Measurements from ENCODE around the gene ITPRID2.
A peak's percentile ranks its signal among the peaks of the same experiment; 100 is the strongest.
"Not testable (repeated sequence)": the region's sequence is repeated elsewhere in the genome, so short reads cannot be mapped to it uniquely, and the experiment has no call there.

Gene ITPRID2

GRCh38 chr2:181918188-181918587 lies 26.7 kb downstream of the ITPRID2 start:
- DNase-seq: no peak

GRCh38 chr2:181923121-181923520 lies 31.6 kb downstream of the ITPRID2 start:
- DNase-seq: no peak

DNA sequence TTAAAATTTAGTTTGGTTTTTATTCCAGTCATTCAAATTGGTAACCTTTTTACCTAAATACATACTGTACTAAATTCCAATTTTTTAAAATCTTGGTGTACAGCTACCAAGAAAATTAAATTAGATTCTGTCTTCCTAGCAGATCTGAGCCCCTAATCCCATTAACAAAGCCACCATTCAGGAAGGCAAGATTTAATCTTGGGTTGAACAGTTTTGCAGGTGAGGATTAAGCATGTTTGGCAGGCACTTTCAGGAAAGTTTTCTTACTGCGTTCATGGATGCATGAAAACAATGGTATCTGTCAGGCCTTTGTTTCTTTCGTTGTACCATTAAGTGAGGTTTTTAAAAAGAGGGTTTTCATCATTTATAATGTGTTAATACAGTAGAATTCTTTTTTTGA lies 32.8 kb downstream of the ITPRID2 start:
- no peak for DNase-seq

DNA sequence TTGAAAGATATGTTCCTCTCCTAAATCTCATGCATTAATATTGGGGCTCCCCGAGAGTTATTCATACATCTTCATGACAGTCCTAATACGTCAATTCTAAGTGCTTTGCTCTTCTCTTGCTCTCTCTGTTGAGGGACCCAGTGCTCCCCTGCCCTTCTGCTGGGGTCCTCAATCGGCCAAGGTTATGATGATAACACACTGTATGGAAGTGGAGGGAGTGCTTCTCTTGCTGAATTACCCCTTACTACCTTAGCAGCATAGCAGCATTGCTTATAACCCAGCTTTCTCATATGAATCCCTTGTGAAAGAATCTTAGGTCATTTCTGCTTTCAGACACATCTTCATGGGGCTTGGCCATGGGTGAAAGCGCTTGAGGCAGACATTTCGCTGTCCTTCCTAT lies 43.2 kb downstream of the ITPRID2 start:
- no peak for DNase-seq

DNA sequence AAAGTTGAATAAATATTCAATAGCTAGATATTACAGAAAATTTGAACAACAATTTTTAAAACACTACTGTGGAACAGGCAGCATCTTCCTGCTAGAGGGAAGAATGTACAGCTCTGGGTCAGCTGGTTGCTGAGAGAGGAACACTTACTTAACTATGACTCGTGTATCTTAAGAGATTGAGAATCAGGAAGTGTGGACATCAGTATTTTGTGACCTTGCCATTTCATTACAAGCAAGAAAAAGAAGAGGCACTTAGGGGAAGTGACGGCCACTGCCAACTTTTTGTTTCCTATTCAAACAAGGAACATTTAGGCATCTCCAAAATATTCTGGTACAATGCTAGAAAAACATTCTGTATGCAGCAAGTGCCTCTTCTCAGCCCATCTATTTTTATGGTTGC lies 45.9 kb downstream of the ITPRID2 start:
- no peak for DNase-seq

DNA sequence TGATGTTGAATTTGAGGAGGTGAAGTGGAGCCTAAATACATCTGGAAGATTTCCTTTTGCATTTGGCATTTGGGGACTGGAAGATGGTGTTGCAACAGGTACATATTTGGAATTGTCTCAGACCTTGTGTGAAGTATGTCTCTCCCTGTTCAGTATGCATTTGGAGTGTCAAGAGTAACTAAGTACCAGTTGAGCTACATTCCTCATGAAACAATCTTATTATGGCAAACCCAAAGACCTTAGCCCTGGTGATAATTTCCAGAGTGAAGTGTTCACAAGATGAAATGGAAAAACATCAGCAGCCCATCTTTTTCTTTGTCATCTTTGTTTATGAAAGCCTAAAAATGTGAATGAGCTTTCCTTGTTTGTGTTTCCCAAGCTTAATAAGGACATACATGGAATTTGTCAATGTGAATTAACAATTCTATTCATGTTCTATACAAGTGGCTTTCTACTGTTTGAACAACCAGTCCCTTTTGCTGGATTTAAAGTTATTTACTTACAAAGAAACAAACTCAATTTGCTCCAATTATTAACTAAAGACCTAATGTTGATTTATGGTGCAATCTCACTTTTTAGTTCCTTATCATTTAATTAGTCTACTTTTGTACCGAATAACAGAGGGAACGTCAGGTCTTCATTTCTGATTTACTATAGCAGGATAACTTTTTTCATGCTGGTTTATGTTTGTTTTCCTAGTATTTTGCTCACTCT lies 52.0 kb downstream of the ITPRID2 start:
- DNase-seq: no peak

GRCh38 chr2:181944164-181944913 lies 52.8 kb downstream of the ITPRID2 start:
- no peak for DNase-seq

DNA sequence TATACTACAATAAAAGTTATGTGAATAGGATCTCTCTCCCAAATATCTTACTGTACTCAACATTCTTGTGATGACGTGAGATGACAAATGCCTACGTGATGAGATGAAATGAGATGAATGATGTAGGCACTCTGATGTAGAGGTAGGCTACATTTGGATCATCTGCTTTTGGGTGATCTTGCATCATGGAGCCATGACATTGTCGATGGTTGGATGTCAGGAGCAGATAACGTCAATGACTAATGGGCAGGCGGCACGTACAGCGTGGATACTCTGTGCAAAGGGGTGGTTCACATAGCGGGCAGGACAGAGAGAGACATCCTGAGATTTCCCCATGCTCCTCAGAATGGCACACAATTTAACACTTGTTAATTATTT lies 53.4 kb downstream of the ITPRID2 start:
- no peak for DNase-seq

DNA sequence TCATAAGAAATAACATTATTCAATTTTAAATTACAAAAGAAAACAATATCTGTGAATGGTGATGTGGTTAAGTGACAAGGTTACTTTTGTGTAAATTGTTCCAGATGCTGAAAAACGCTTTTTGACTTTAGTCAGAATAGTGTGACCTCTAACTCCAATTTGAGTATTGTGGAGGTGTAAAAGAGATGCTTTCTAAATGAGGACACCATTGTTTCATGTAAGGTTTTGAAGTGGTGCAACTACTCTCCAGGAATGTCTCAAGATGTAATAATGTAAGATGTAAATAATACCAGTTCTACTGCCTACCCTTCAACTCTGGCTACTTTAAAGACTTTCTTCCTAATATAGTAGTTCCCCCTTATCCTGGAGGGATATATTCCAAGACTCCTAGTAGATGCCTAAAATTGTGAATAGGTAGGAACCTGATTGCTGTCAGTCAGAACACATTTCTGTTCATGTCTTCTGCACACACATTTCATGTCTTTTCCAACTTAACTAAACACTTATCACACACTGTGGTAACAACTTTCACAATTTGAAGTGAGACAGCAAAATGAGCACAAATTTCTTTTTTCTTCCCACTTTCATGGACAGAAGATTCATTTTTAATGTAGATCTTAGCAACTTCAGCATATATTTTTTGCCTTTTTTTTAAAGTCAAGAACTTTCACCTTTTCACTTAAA lies 55.1 kb downstream of the ITPRID2 start:
- DNase-seq: no peak

DNA sequence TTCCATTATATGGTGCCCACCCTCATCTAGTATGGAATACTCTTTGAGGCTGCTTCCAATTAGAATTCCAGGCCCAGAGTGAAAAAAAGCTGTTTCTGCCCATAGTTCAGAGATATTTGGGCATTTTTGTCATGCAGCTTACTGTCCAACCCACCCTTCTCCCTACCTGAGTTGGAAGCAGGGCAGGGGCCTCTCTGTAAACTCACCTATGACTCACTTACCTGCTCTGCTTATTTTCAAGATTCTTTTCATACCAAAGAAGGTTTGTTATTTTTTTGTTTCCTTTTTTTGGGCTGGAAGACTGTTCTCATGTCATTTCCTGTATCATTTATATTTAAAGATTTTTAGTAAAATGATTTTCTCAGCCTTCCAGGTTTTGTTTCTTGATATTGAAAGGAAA lies 55.7 kb downstream of the ITPRID2 start:
- DNase-seq: no peak

GRCh38 chr2:181948227-181948626 lies 56.7 kb downstream of the ITPRID2 start:
- DNase-seq: no peak

DNA sequence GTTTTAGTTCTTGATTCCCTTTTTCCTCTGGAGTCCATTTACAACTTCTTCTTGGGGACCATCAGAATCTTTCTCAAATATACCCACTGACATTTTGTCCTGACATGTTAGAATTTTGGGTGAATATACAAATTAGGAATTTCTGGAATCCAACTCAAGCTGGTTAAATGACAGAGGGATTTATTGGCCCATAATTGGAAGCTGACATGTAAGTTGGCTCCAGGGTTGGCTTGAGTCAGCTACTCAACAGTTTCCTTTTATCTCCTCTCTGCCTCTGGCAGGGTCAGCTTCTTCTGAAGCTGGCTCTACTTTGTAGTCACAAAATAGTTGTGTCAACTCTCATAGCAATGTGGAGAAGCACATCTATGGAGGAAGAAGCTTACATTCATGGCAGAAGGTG lies 57.5 kb downstream of the ITPRID2 start:
- no peak for DNase-seq

- DNase-seq: no peak
Observed at GRCh38 chr2:181952404-181953226, 61.1 kb downstream of the ITPRID2 start.

DNA sequence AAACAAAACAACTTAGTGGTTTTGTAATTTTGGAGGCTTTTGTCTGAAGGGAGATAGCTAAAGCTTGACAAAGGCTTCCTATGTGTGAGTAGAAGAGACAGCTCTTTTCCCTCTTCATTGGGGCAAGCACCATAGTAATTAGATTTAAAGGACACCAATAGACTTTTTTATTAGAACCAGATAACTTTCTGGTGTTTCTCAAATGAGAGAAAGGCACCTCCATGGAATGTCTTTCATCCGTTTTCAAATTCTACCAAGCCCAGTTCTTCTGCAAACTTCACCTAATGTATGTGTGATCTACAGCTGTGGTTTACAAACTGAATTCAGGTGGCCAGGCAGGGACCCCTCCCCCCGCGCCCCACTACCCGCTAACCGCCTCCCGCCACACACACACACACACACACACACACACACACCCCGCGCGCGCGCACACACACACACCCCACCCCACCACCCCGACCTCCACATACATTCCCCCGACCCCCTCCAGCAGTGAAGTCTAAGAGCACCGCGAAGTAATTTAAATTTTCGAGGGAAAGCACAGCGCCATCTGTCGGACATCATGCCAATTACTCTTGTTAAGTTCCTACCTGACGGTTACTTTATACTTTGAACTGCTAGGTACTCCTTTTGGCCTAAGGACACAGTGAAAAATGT lies 62.5 kb downstream of the ITPRID2 start:
- peak; percentile 55 for DNase-seq

DNA sequence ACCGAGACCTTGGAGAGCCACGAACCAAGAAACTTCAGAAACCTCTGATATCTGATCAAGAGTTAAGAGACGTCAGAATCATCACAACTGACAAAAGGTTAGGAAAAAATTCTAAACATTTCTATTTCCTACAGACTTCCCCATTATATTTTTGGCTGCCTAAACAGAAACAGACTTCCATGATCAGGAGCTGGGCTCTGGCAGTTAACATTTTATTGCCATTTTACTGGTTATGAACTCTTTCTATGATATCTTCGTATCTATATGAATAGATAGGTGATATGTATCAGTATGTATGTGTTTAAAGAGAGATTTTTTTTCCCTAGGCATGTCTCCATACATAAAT lies 63.0 kb downstream of the ITPRID2 start:
- DNase-seq: no peak

DNA sequence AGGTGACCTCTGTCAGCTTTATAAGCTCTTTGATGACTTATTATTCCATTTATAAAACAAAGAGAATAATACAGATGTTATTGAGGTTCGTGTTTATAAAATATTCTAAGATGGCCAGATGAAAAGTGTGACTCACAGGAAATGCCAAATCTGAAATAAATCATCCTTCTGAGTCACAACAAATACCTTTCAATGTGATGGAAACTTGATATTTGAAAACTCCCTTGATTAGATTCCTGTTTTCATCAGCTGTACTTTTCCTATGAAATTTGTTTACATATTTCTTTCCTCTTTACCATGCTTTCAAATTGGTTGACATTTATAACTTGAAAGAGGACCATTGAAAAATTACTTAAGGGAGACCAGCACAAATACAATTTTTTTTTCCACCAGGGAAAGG lies 63.5 kb downstream of the ITPRID2 start:
- DNase-seq: no peak

GRCh38 chr2:181955866-181956265 lies 64.3 kb downstream of the ITPRID2 start:
- DNase-seq: not testable (repeated sequence)

DNA sequence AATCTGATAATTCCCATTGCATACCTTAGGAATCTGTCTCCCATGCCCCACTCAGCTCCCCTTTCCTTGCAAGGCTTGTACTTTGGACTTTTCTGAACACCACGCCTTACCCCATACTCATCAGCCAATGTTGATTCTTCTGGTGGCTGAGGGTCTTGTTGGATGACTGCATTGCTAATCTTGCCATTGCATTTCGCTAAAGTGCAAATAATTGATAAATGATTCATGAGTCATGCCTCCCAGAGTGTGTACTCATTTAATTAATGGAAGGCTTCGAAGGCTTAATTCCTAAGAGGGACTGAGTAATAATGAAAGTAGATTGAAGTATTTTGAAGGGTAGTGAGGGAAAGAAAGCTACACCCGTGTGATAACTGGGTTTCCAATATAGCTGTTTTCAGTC lies 66.1 kb downstream of the ITPRID2 start:
- no peak for DNase-seq

GRCh38 chr2:181958726-181959125 lies 67.2 kb downstream of the ITPRID2 start:
- no peak for DNase-seq

DNA sequence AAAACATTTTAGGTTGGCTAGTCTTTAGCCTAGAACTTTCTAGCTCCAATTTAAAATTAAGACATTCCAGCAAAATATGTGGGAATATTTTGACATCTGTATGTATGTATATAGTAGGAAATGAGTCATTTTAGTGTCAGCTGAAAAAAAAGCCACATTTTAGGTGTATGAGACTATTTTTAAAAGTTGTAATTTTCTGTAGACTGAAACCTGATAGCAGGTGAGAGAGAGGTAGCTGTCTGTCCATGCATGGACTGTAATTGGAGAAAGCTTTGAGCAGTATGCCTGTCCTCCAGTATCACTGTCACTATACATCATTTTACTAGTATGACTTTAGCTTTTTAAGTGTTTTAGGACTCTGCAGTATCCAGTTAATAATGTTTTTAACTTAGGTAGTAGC lies 68.0 kb downstream of the ITPRID2 start:
- DNase-seq: no peak

DNA sequence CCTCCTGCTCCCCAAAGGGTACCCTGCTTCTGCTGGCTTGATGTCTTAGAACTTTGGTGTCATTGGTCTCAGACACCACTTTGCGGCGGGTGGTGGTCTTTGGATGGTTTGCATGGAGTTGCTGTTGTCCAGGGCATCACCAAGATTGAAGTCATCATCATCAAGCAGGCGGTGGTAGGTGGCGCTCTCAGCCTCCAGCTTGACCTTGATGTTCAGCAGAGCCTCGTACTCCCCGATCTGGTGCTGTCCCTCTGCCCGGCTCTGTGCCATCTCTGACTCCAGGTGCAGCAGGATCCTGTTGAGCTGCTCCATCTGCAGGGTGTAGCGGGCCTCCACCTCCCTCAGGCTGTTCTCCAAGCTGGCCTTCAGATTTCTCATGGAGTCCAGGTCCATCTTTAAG lies 69.6 kb downstream of the ITPRID2 start:
- DNase-seq: not testable (repeated sequence)

DNA sequence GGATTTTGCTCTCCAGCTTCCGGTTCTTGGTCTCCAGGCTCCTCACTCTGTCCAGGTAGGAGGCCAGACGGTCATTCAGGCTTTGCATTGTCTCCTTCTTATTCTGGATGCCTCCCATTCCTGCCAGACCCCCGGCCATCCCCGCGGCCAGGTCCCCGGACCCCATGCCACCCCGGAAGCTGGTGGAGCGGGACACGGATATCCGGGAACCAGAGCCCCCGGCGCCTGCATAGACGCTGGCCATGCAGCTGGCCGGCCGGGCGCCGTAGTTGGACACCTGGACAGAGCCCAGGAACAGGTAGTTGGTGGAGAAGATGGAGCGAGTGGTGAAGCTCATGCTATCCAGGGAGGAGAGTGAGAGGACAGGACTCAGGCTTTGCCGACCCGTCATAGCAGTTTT lies 70.6 kb downstream of the ITPRID2 start:
- no peak for DNase-seq

Data from stimulated activated CD4-positive, alpha-beta T cell treated with anti-CD3 and anti-CD28 coated beads, Interleukin-12 subunit alpha, Interleukin-12 subunit beta, amount 100 ng/mL, for 4 hours (primary cell).